HG03520 (cell line): ENCODE data around the gene PATJ.
"Not testable (repeated sequence)": the region's sequence is repeated elsewhere in the genome, so short reads cannot be mapped to it uniquely, and the experiment has no call there.

Source experiments
- ATAC-seq: cut with Tn5 transposase; IDR thresholded peaks from one replicate; pipeline ENCODE4 v1.9.1; 2021; ENCODE audit warnings: mild to moderate bottlenecking, moderate library complexity; ENCODE audit not compliant: unreplicated experiment

The PATJ gene

DNA sequence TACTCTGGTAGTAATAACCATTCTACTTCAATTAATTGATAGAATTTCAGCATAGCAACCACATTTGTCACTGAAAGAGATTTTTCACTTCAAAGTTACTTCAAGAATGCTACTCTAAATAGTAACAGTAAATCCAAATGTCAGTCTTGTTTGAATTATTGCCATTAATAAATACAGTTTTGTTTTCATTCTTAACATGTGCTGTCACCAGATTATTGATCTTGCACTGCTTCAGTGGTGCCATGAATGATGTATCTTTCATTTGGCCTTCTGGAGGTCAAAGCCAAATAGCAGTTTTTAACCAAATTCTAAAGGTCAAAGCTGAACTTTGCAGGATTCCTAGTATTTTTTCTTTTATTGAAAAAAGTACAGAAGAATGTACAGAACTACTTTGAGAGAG is 199.5 kb downstream of the PATJ start:
- no peak for ATAC-seq

DNA sequence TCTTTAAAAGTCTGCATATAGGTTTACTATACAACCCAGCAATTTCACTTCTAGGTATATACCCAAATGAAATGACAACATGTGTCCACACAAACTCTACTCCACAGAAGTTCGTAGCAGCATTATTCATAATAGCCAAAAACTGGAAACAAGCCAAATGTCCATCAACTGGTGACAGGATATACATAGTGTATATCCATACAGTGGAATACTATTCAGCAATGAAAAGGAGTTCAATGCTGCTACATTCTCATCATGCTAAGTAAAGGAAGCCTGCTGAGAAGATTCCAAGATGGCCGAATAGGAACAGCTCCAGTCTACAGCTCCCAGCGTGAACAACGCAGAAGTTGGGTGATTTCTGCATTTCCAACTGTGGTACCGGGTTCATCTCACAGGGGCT is 200.6 kb downstream of the PATJ start:
- no peak for ATAC-seq

DNA sequence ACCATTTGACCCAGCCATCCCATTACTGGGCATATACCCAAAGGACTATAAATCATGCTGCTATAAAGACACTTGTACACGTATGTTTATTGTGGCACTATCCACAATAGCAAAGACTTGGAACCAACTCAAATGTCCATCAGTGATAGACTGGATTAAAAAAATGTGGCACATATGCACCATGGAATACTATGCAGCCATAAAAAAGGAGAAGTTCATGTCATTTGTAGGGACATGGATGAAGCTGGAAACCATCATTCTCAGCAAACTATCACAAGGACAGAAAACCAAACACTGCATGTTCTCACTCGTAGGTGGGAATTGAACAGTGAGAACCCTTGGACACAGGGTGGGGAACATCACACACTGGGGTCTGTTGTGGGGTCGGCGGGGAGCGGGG is 206.4 kb downstream of the PATJ start:
- not testable (repeated sequence) for ATAC-seq

DNA sequence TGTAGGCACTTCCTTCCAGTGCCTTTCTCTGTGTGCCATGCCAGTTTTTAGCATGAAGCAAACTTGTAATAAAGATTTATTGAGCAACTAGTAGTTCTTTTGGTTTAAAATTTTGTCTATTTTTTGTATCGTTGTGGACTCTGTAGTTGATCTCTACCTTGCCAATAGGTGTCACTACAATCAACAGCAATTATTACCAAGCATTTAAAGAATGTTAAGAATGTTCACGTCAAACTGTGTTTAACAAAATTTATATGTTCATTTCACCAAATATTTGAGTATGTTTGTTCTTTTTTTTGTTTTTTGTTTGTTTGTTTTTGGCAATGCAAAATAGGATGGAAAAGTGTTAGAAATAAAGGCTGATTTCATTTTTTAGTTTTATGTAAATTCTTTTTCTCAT is 208.1 kb downstream of the PATJ start:
- ATAC-seq, result no peak

GRCh38 chr1:61951731-61952580 is 209.7 kb downstream of the PATJ start:
- ATAC-seq, result no peak

- no peak for ATAC-seq
Measured at GRCh38 chr1:61952675-61953074, 210.4 kb downstream of the PATJ start.

GRCh38 chr1:61953076-61953789 is 211.0 kb downstream of the PATJ start:
- no peak for ATAC-seq

GRCh38 chr1:61953790-61954150 is 211.5 kb downstream of the PATJ start:
- ATAC-seq, result no peak

GRCh38 chr1:61955261-61955660 is 213.0 kb downstream of the PATJ start:
- no peak for ATAC-seq

GRCh38 chr1:61956016-61956645 is 213.9 kb downstream of the PATJ start:
- ATAC-seq, result no peak

GRCh38 chr1:61956784-61957183 is 214.5 kb downstream of the PATJ start:
- ATAC-seq, result no peak

DNA sequence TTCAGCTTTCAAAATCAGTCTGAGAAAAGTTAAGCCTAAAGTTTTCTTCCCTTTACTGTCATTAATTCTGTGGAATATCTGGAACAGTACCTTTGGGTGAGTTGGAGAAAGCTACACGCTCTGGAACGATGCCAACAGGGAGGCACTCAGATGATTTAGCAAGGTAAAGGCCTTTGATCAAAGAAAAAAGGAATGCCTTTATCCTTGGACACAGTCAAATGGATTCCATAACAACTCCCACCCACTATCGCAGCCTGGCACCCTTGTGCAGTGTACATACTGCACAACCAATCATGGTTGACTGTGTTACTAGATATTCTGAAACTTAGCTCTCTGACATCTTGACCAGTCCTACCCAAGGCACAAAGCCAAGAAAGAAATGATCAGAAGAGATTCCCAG is 218.7 kb downstream of the PATJ start:
- ATAC-seq, result no peak

GRCh38 chr1:61962631-61963030 is 220.4 kb downstream of the PATJ start:
- ATAC-seq, result no peak

GRCh38 chr1:61966450-61967225 is 224.4 kb downstream of the PATJ start:
- ATAC-seq, result not testable (repeated sequence)

- no peak for ATAC-seq
Measured at GRCh38 chr1:61967750-61968149, 225.5 kb downstream of the PATJ start.

- ATAC-seq, result no peak
Measured at GRCh38 chr1:61968869-61969268, 226.6 kb downstream of the PATJ start.

GRCh38 chr1:61973100-61973837 is 231.0 kb downstream of the PATJ start:
- ATAC-seq, result no peak

- ATAC-seq, result no peak
Measured at GRCh38 chr1:61975638-61976037, 233.4 kb downstream of the PATJ start.

- ATAC-seq, result no peak
Measured at GRCh38 chr1:61976566-61976965, 234.3 kb downstream of the PATJ start.

DNA sequence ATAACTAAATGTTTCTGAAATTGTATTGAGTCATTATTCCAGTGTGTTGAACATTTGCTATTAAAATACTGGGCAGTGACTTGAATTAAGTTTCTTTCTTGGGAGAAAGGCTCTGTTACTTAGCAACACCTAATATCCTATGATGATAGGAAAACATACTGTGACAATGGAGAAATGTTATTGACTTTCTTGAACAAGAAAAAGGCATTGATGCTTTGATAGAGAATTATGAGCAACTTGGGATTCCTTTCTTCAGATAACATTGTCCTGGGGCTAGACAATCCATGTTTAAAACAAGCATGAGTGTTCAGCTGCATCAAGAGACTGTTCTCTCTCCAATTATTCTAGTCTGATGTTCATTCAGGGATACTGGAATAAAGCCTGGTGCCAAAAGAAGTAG is 236.5 kb downstream of the PATJ start:
- no peak for ATAC-seq
